Measurements from ENCODE around the gene BMP2K. TPM values are rescaled to one million over a fixed set of nuclear protein-coding genes. Genes with fewer than 3 reads are reported as not detected.
"Not testable (repeated sequence)": the region's sequence is repeated elsewhere in the genome, so short reads cannot be mapped to it uniquely, and the experiment has no call there.

Gene BMP2K
- total RNA-seq, 1 donor from 2014 or later, result 45.6 TPM

GRCh38 chr4:78824001-78824400 lies 47.9 kb downstream of the BMP2K start:
- intact Hi-C loops (cut with DNase I), result no loop called here
- Histone ChIP-seq H3K4me1 (no peaks in the 10 kb centered on the region), H3K4me3 (no peak overlapping the region), H3K27me3 (no peaks in the 10 kb centered on the region), H3K9me3 (no peaks in the 10 kb centered on the region), H3K27ac (no peak overlapping the region), H3K36me3 (peaks cover 31% of the 10 kb centered on the region)
- ATAC-seq (no peak), DNase-seq (no peak)
- TF ChIP-seq CTCF (IDR thresholded peaks at IDR 0.05), result no peak

GRCh38 chr4:78827191-78827590 lies 51.0 kb downstream of the BMP2K start:
- H3K9me3 ChIP-seq, result no peaks in the 10 kb centered on the region
- no peak overlapping the region for H3K4me3 ChIP-seq
- DNase-seq, result no peak
- TF ChIP-seq CTCF (IDR thresholded peaks at IDR 0.05), result no peak
- H3K27me3 ChIP-seq, result no peaks in the 10 kb centered on the region
- ATAC-seq, result no peak
- no peaks in the 10 kb centered on the region for H3K4me1 ChIP-seq
- H3K27ac ChIP-seq, result no peak overlapping the region
- intact Hi-C loops (cut with DNase I), result no loop called here
- H3K36me3 ChIP-seq, result peaks cover 31% of the 10 kb centered on the region

GRCh38 chr4:78829296-78829695 lies 53.1 kb downstream of the BMP2K start:
- Histone ChIP-seq H3K27me3 (no peaks in the 10 kb centered on the region), H3K9me3 (no peaks in the 10 kb centered on the region), H3K4me3 (no peak overlapping the region), H3K4me1 (no peaks in the 10 kb centered on the region), H3K27ac (no peak overlapping the region), H3K36me3 (peaks cover 34% of the 10 kb centered on the region)
- DNase-seq (no peak), ATAC-seq (no peak)
- intact Hi-C loops (cut with DNase I), result no loop called here
- TF ChIP-seq CTCF (IDR thresholded peaks at IDR 0.05), result no peak

- DNase-seq; H3K36me3 ChIP-seq; H3K27ac ChIP-seq; H3K27me3 ChIP-seq; ATAC-seq; H3K4me1 ChIP-seq; H3K9me3 ChIP-seq; intact Hi-C loops (cut with DNase I); H3K4me3 ChIP-seq: not testable (repeated sequence)
These were observed 63.5 kb downstream of the BMP2K start for GRCh38 chr4:78839676-78840075.

GRCh38 chr4:78840286-78840685 lies 64.1 kb downstream of the BMP2K start:
- H3K4me1 ChIP-seq; H3K27ac ChIP-seq; H3K4me3 ChIP-seq; intact Hi-C loops (cut with DNase I); DNase-seq; ATAC-seq; H3K27me3 ChIP-seq; H3K9me3 ChIP-seq; H3K36me3 ChIP-seq: not testable (repeated sequence)

- no peak overlapping the region for H3K27ac ChIP-seq
- H3K36me3 ChIP-seq, result no peaks in the 10 kb centered on the region
- no peaks in the 10 kb centered on the region for H3K4me1 ChIP-seq
- ATAC-seq (no peak), DNase-seq (no peak)
- no peaks in the 10 kb centered on the region for H3K27me3 ChIP-seq
- no peaks in the 10 kb centered on the region for H3K9me3 ChIP-seq
- intact Hi-C loops (cut with DNase I), result no loop called here
- H3K4me3 ChIP-seq, result no peak overlapping the region
- no peak for TF ChIP-seq CTCF (IDR thresholded peaks at IDR 0.05)
These were observed 69.3 kb downstream of the BMP2K start for GRCh38 chr4:78845472-78845871.

- DNase-seq (no peak), ATAC-seq (no peak)
- Histone ChIP-seq H3K9me3 (no peaks in the 10 kb centered on the region), H3K4me1 (no peaks in the 10 kb centered on the region), H3K36me3 (peaks cover 6% of the 10 kb centered on the region), H3K4me3 (no peak overlapping the region), H3K27ac (no peak overlapping the region), H3K27me3 (no peaks in the 10 kb centered on the region)
- no peak for TF ChIP-seq CTCF (IDR thresholded peaks at IDR 0.05)
- intact Hi-C loops (cut with DNase I), result no loop called here
These were observed 70.1 kb downstream of the BMP2K start for GRCh38 chr4:78846258-78846657.
